Measurements from ENCODE around the gene HDAC4. TPM values are rescaled to one million over a fixed set of nuclear protein-coding genes. Genes with fewer than 3 reads are reported as not detected.

The HDAC4 gene
- total RNA-seq, 1 experiment from 2014 or later, result 61.5 TPM

GRCh38 chr2:239025951-239026461 is 374.8 kb downstream of the HDAC4 start:
- intact Hi-C loops (cut with micrococcal nuclease; ENCODE audit: unreplicated experiment), result no loop called here
- Histone ChIP-seq H3K9me2 (ENCODE audit: insufficient read depth) (no peaks in the 10 kb centered on the region), H3K4me3 (no peak overlapping the region), H3K27me3 (ENCODE audit: insufficient read depth, low read depth) (peaks cover 98% of the 10 kb centered on the region), H3K79me2 (ENCODE audit: low read depth) (no peaks in the 10 kb centered on the region), H3K4me2 (no peak overlapping the region), H2AFZ (no peak overlapping the region), H4K20me1 (ENCODE audit: insufficient read depth) (0 out of 2 replicates have a peak, but pooled peaks cover 3% of the 10 kb centered on the region), H3K9me3 (ENCODE audit: insufficient read depth, low read depth) (no peaks in the 10 kb centered on the region), H3K4me1 (replicated peaks; ENCODE audit: insufficient read depth) (no peaks in the 10 kb centered on the region), H3K36me3 (ENCODE audit: low read depth) (no peaks in the 10 kb centered on the region), H3K27ac (no peak overlapping the region), H3F3A (ENCODE audit: insufficient read depth, low read depth) (no peaks in the 10 kb centered on the region)
- no TSS peak for BruUV-seq (replicated peaks)
- CTCF ChIA-PET, result no interaction called here
- DNase-seq, result no peak
- POLR2A ChIA-PET (ENCODE audit: unreplicated experiment), result no interaction called here
- no peak for TF ChIP-seq CTCF (conservative IDR thresholded peaks at IDR 0.05)
- TF ChIP-seq EZH2 (IDR thresholded peaks at IDR 0.05; ENCODE audit: low read depth), result no peak

- ChIA-PET POLR2A (ENCODE audit: unreplicated experiment) (no interaction called here), CTCF (no interaction called here)
- Histone ChIP-seq H3F3A (ENCODE audit: insufficient read depth, low read depth) (no peaks in the 10 kb centered on the region), H3K79me2 (ENCODE audit: low read depth) (no peaks in the 10 kb centered on the region), H3K27me3 (ENCODE audit: insufficient read depth, low read depth) (peaks cover 98% of the 10 kb centered on the region), H3K9me3 (ENCODE audit: insufficient read depth, low read depth) (no peaks in the 10 kb centered on the region), H3K4me3 (no peak overlapping the region), H3K4me1 (replicated peaks; ENCODE audit: insufficient read depth) (no peaks in the 10 kb centered on the region), H3K4me2 (no peak overlapping the region), H3K9me2 (ENCODE audit: insufficient read depth) (no peaks in the 10 kb centered on the region), H3K36me3 (ENCODE audit: low read depth) (no peaks in the 10 kb centered on the region), H2AFZ (no peak overlapping the region), H4K20me1 (ENCODE audit: insufficient read depth) (0 out of 2 replicates have a peak, but pooled peaks cover 3% of the 10 kb centered on the region), H3K27ac (no peak overlapping the region)
- DNase-seq, result peak in 1 of 2 experiments; percentile 21
- BruUV-seq (replicated peaks), result no TSS peak
- TF ChIP-seq EZH2 (IDR thresholded peaks at IDR 0.05; ENCODE audit: low read depth) (no peak), CTCF (conservative IDR thresholded peaks at IDR 0.05) (no peak)
- intact Hi-C loops (cut with micrococcal nuclease; ENCODE audit: unreplicated experiment), result no loop called here
Measured at GRCh38 chr2:239025096-239025801, 375.6 kb downstream of the HDAC4 start.

- H3K4me3 ChIP-seq, result no peak overlapping the region
- no peak overlapping the region for H3K27ac ChIP-seq
- H3K4me2 ChIP-seq, result no peak overlapping the region
- no peaks in the 10 kb centered on the region for H3K36me3 ChIP-seq (ENCODE audit: low read depth)
- no peak for DNase-seq
- H3K9me2 ChIP-seq (ENCODE audit: insufficient read depth), result no peaks in the 10 kb centered on the region
- TF ChIP-seq CTCF (conservative IDR thresholded peaks at IDR 0.05), result no peak
- TF ChIP-seq EZH2 (IDR thresholded peaks at IDR 0.05; ENCODE audit: low read depth), result no peak
- H3K4me1 ChIP-seq (replicated peaks; ENCODE audit: insufficient read depth), result no peaks in the 10 kb centered on the region
- intact Hi-C loops (cut with micrococcal nuclease; ENCODE audit: unreplicated experiment), result no loop called here
- no peaks in the 10 kb centered on the region for H3F3A ChIP-seq (ENCODE audit: insufficient read depth, low read depth)
- H3K27me3 ChIP-seq (ENCODE audit: insufficient read depth, low read depth), result peaks cover 98% of the 10 kb centered on the region
- ChIA-PET POLR2A (ENCODE audit: unreplicated experiment) (no interaction called here), CTCF (no interaction called here)
- H3K79me2 ChIP-seq (ENCODE audit: low read depth), result no peaks in the 10 kb centered on the region
- 0 out of 2 replicates have a peak, but pooled peaks cover 3% of the 10 kb centered on the region for H4K20me1 ChIP-seq (ENCODE audit: insufficient read depth)
- no peak overlapping the region for H2AFZ ChIP-seq
- BruUV-seq (replicated peaks), result no TSS peak
- no peaks in the 10 kb centered on the region for H3K9me3 ChIP-seq (ENCODE audit: insufficient read depth, low read depth)
Measured at GRCh38 chr2:239024226-239024625, 376.6 kb downstream of the HDAC4 start.
